Measurements from ENCODE around the gene ADCY5.

GRCh38 chr3:123397921-123398785 is 50.7 kb downstream of the ADCY5 start:
- TF ChIP-seq CTCF (IDR thresholded peaks at IDR 0.05; ENCODE audit: poor library complexity) (no peak), EZH2 (IDR thresholded peaks at IDR 0.05; ENCODE audit: borderline replicate concordance) (no peak), EZH2phosphoT487 (IDR thresholded peaks at IDR 0.05; ENCODE audit: low read depth, severe bottlenecking, unreplicated experiment) (no peak)
